GM23248 (cell line): Measurements from ENCODE around the gene MAP1S. TPM values are rescaled to one million over a fixed set of nuclear protein-coding genes. Genes with fewer than 3 reads are reported as not detected.

ENCODE experiments used
- DNase-seq: peaks from one replicate; pipeline ENCODE4 v3.0.0-alpha.2; 2015
- H2AFZ ChIP-seq: fragments of 200-600 bp; sonication (generic); 2 replicates; pipeline ENCODE4 v1.6.1; 2016; ENCODE audit warnings: antibody characterized with exemption
- H3F3A ChIP-seq: fragments of 200-600 bp; sonication (generic); 2 replicates; pipeline ENCODE4 v1.6.1; 2016; ENCODE audit warnings: mild to moderate bottlenecking, antibody characterized with exemption, mixed run types; ENCODE audit not compliant: insufficient read depth
- H3K27ac ChIP-seq: fragments of 200-600 bp; sonication (generic); 2 replicates; pipeline ENCODE4 v1.5.1; 2016; ENCODE audit warnings: mild to moderate bottlenecking
- H3K27me3 ChIP-seq: fragments of 200-600 bp; sonication (generic); replicated peaks from 2 replicates; pipeline ENCODE4 v1.6.1; 2016; ENCODE audit warnings: mild to moderate bottlenecking; ENCODE audit not compliant: insufficient read depth
- H3K36me3 ChIP-seq: fragments of 200-600 bp; sonication (generic); 2 replicates; pipeline ENCODE4 v1.6.1; 2016; ENCODE audit warnings: low read depth, mild to moderate bottlenecking
- H3K4me1 ChIP-seq: fragments of 200-600 bp; sonication (generic); 2 replicates; pipeline ENCODE4 v1.6.1; 2016; ENCODE audit warnings: mild to moderate bottlenecking; ENCODE audit not compliant: insufficient read depth
- H3K4me2 ChIP-seq: fragments of 200-600 bp; sonication (generic); one replicate; pipeline ENCODE4 v1.6.1; 2016; ENCODE audit warnings: mild to moderate bottlenecking; ENCODE audit not compliant: unreplicated experiment
- H3K4me3 ChIP-seq: fragments of 200-600 bp; sonication (generic); 2 replicates; pipeline ENCODE4 v1.5.1; 2016; ENCODE audit warnings: mild to moderate bottlenecking
- H3K79me2 ChIP-seq: fragments of 200-600 bp; sonication (generic); 2 replicates; pipeline ENCODE4 v1.6.1; 2016; ENCODE audit warnings: mild to moderate bottlenecking; ENCODE audit not compliant: insufficient read depth
- H3K9ac ChIP-seq: fragments of 200-600 bp; sonication (generic); 2 replicates; pipeline ENCODE4 v1.6.1; 2016; ENCODE audit warnings: mild to moderate bottlenecking
- H3K9me2 ChIP-seq: fragments of 200-600 bp; sonication (generic); 2 replicates; pipeline ENCODE4 v1.6.1; 2016; ENCODE audit warnings: mixed run types, mild to moderate bottlenecking, moderate library complexity; ENCODE audit not compliant: insufficient read depth
- H3K9me3 ChIP-seq: fragments of 200-600 bp; sonication (generic); one replicate; pipeline ENCODE4 v1.6.1; 2017; ENCODE audit warnings: low read depth
- H4K20me1 ChIP-seq: fragments of 200-600 bp; sonication (generic); 2 replicates; pipeline ENCODE4 v1.6.0; 2016; ENCODE audit not compliant: insufficient read depth
- EZH2 ChIP-seq: fragments of 200-600 bp; sonication (generic); IDR thresholded peaks from 2 replicates; pipeline ENCODE4 v1.6.1; 2018; ENCODE audit warnings: antibody characterized with exemption, mild to moderate bottlenecking; ENCODE audit not compliant: insufficient read depth, poor library complexity, severe bottlenecking
- EZH2phosphoT487 ChIP-seq: fragments of 200-600 bp; sonication (generic); IDR thresholded peaks from 2 replicates; pipeline ENCODE4 v1.6.1; 2018; ENCODE audit warnings: antibody characterized with exemption, moderate library complexity, mild to moderate bottlenecking, low read depth; ENCODE audit not compliant: insufficient read depth
- WGBS, 2 experiments: methylation state at CpG; one replicate each; pipeline ENCODE4 v1.1.6; 2015 to 2017; ENCODE audit warnings: low lambda C conversion rate in 2 of 2, low coverage in 1 of 2; ENCODE audit errors: missing lambda C conversion rate in 2 of 2; 5-methylcytosine and 5-hydroxymethylcytosine counted together
- in situ Hi-C: fragments of 300-500 bp; cut with MboI; formaldehyde crosslinking; loops from 2 replicates; pipeline ENCODE4 v1.15.0; 2020
- polyA plus RNA-seq: library from polyadenylated mRNA; unstranded; fragments of >200 nt; fragmentation: Nextera tagmentation; extraction: Ambion mirVana; gene quantifications from 2 replicates; pipeline ENCODE4 v1.2.1, GENCODE V29; 2016
- total RNA-seq: library from RNA; depleted of rRNA; stranded (reverse); fragments of >200 nt; shearing (Covaris generic); gene quantifications from 2 replicates; pipeline ENCODE4 v1.2.3, GENCODE V29; 2014

Gene MAP1S
- total and polyA plus RNA-seq, 2 experiments from 2014 or later = 37.1 to 44.8 TPM

GRCh38 chr19:17741456-17741855 lies 22.2 kb downstream of the MAP1S start:
- Histone ChIP-seq H3K36me3 (no peaks in the 10 kb centered on the region), H3K4me1 (no peaks in the 10 kb centered on the region), H3K79me2 (no peaks in the 10 kb centered on the region), H3K9me3 (no peaks in the 10 kb centered on the region), H3K4me3 (no peak overlapping the region), H3K9me2 (no peaks in the 10 kb centered on the region), H3K27me3 (no peaks in the 10 kb centered on the region), H3K9ac (no peak overlapping the region), H3K4me2 (no peak overlapping the region), H4K20me1 (no peaks in the 10 kb centered on the region), H3K27ac (no peak overlapping the region), H3F3A (no peaks in the 10 kb centered on the region), H2AFZ (no peak overlapping the region)
- no peak for DNase-seq
- TF ChIP-seq EZH2 = no peak
- no peak for TF ChIP-seq EZH2phosphoT487
- in situ Hi-C loops = no loop called here
- 95 to 100% methylated on average over 2 of the region's 2 CpGs for whole genome bisulfite sequencing, 2 experiments

- no peak overlapping the region for H2AFZ ChIP-seq
- no peaks in the 10 kb centered on the region for H3K36me3 ChIP-seq
- H4K20me1 ChIP-seq = no peaks in the 10 kb centered on the region
- no peaks in the 10 kb centered on the region for H3K79me2 ChIP-seq
- TF ChIP-seq EZH2phosphoT487 (no peak), EZH2 (no peak)
- H3K27ac ChIP-seq = no peak overlapping the region
- H3K4me2 ChIP-seq = no peak overlapping the region
- peak; percentile 65 for DNase-seq
- peaks cover 5% of the 10 kb centered on the region; the same call in 1 of the 2 replicates for H3F3A ChIP-seq
- no peaks in the 10 kb centered on the region for H3K27me3 ChIP-seq
- WGBS, 2 experiments = 69 to 71% methylated on average over 6 of the region's 6 CpGs
- H3K4me1 ChIP-seq = no peaks in the 10 kb centered on the region
- H3K4me3 ChIP-seq = no peak overlapping the region
- H3K9me3 ChIP-seq = no peaks in the 10 kb centered on the region
- no peak overlapping the region for H3K9ac ChIP-seq
- no peaks in the 10 kb centered on the region for H3K9me2 ChIP-seq
- in situ Hi-C loops = no loop called here
Measured at GRCh38 chr19:17743874-17744580, 24.7 kb downstream of the MAP1S start.

GRCh38 chr19:17747205-17748098 lies 28.2 kb downstream of the MAP1S start:
- in situ Hi-C loops = no loop called here
- Histone ChIP-seq H3K9ac (no peak overlapping the region), H3K4me1 (no peaks in the 10 kb centered on the region), H3F3A (peaks cover 16% of the 10 kb centered on the region; the same call in 1 of the 2 replicates), H2AFZ (peak overlapping the region; percentile 51; the same call in 1 of the 2 replicates), H3K4me3 (peak overlapping the region; percentile 62), H3K79me2 (no peaks in the 10 kb centered on the region), H3K36me3 (no peaks in the 10 kb centered on the region), H3K9me3 (no peaks in the 10 kb centered on the region), H3K27ac (no peak overlapping the region), H3K9me2 (no peaks in the 10 kb centered on the region), H3K27me3 (no peaks in the 10 kb centered on the region), H4K20me1 (no peaks in the 10 kb centered on the region), H3K4me2 (peak overlapping the region; percentile 48)
- TF ChIP-seq EZH2phosphoT487 (no peak), EZH2 (no peak)
- DNase-seq = peak; percentile 96
- 6 to 10% methylated on average over 44 to 59 of the region's 75 CpGs for WGBS, 2 experiments

DNA sequence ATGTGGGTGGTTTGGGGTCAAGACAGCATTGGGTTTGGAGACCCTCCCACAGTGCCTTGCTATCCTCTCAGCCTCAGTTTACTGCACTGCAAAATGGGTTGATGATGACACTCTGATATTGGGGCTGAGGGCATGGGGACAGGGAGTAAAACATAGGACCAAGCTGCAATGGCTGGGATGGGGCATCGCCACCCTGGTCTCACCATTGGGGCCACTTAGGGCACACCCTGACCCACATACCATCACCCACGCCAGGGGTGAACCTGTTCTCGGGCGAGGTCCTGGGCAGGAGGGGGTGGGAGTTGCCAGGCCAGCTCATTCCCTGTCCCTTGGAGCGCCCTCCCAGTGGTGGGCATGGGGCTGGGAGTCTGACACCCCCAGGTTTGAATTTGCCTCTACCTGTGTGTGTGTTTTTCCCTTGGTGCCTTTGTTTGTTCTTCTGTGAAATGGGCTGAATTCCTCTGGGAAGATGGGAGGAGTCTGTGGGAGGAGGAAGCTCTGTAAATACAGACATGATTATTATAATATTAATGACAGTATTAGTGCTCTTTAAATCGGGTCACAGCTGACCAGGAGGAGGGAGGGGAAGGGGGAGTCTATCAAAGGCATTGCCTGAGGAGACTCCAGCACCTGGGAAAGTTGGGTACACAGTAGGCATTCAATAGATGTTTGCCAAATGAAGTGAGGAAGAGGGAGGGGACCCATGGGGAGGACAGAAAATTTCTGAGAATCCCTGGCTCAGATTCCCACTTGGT lies 29.8 kb downstream of the MAP1S start:
- H4K20me1 ChIP-seq = no peaks in the 10 kb centered on the region
- H3K4me3 ChIP-seq = no peak overlapping the region
- no peaks in the 10 kb centered on the region for H3K4me1 ChIP-seq
- TF ChIP-seq EZH2 (no peak), EZH2phosphoT487 (no peak)
- no peaks in the 10 kb centered on the region for H3K79me2 ChIP-seq
- no peak overlapping the region for H3K9ac ChIP-seq
- H3F3A ChIP-seq = peaks cover 16% of the 10 kb centered on the region; the same call in 1 of the 2 replicates
- H3K4me2 ChIP-seq = no peak overlapping the region
- in situ Hi-C loops = no loop called here
- H3K36me3 ChIP-seq = no peaks in the 10 kb centered on the region
- no peak overlapping the region for H3K27ac ChIP-seq
- no peak overlapping the region for H2AFZ ChIP-seq
- DNase-seq = no peak
- no peaks in the 10 kb centered on the region for H3K27me3 ChIP-seq
- no peaks in the 10 kb centered on the region for H3K9me3 ChIP-seq
- no peaks in the 10 kb centered on the region for H3K9me2 ChIP-seq
- 60% methylated on average over 6 of the region's 6 CpGs for WGBS, 2 experiments
